Body of pancreas (tissue), 4 donors: Measurements from ENCODE around the gene MALT1. TPM values are rescaled to one million over a fixed set of nuclear protein-coding genes. Genes with fewer than 3 reads are reported as not detected.
A peak's percentile ranks its signal among the peaks of the same experiment; 100 is the strongest.

Source experiments
- ATAC-seq: fragments of 150-250 bp; one replicate; pipeline ENCODE4 v1.9.1; 2016
- DNase-seq, 4 donors: peaks; one replicate each; pipeline ENCODE4 v3.0.0-alpha.2; 2019
- H3K27ac ChIP-seq, 4 donors: fragments of 200-600 bp; sonication (generic); 1 replicate in 3 of 4; 2 replicates in 1 of 4; pipeline versions ENCODE4 v1.5.1 to v1.6.1; 2016 to 2019; ENCODE audit warnings: mild to moderate bottlenecking in 1 of 4, mixed read lengths in 1 of 4, moderate library complexity in 1 of 4
- H3K27me3 ChIP-seq, 2 donors: fragments of 200-600 bp; sonication (generic); one replicate each; pipeline ENCODE4 v1.6.0; 2016; ENCODE audit warnings: mild to moderate bottlenecking in 1 of 2
- H3K36me3 ChIP-seq, 2 donors: fragments of 200-600 bp; sonication (generic); replicated peaks in 1 of 2; 2 replicates each; pipeline ENCODE4 v1.5.1; 2016; ENCODE audit warnings: low read depth in 2 of 2; ENCODE audit not compliant: insufficient read depth in 1 of 2
- H3K4me1 ChIP-seq: fragments of 200-600 bp; sonication (generic); one replicate; pipeline ENCODE4 v1.6.0; 2016
- H3K4me3 ChIP-seq, 2 donors: fragments of 200-600 bp; sonication (generic); 1 replicate in 1 of 2; 2 replicates in 1 of 2; pipeline ENCODE4 v1.5.1; 2016 to 2019
- H3K9me3 ChIP-seq, 3 donors: fragments of 200-600 bp; sonication (generic); 1 replicate in 2 of 3; 2 replicates in 1 of 3; pipeline ENCODE4 v1.5.1; 2016
- POLR2A ChIP-seq, 3 donors: fragments of 450-650 bp; IDR thresholded peaks; one replicate each; pipeline ENCODE4 v1.6.1; 2016; ENCODE audit warnings: antibody characterized with exemption in 3 of 3, mild to moderate bottlenecking in 2 of 3
- WGBS, 2 donors: methylation state at CpG; one replicate each; pipeline ENCODE4 v1.1.5; 2017; 5-methylcytosine and 5-hydroxymethylcytosine counted together
- intact Hi-C: fragments of 100-400 bp; cut with DNase I; formaldehyde crosslinking; loops from one replicate; pipeline ENCODE4 v1.15.1; 2023
- total RNA-seq, 2 donors: library from RNA; depleted of rRNA; stranded (reverse); fragments of >200 nt; gene quantifications; one replicate each; pipeline ENCODE4 v1.1.0, GENCODE V29; 2016
- TF ChIP-seq, protein P1 (sequence below), 7 experiments: fragments of 450-650 bp in 4 of 7; fragments of 200-600 bp in 3 of 7; sonication (generic) in 3 of 7; IDR thresholded peaks; one replicate each; pipeline ENCODE4 v1.5.1; 2016 to 2019; ENCODE audit warnings: antibody characterized with exemption in 7 of 7

MALT1 gene
- total RNA-seq, 2 donors from 2014 or later = 9.6 to 14.5 TPM

DNA sequence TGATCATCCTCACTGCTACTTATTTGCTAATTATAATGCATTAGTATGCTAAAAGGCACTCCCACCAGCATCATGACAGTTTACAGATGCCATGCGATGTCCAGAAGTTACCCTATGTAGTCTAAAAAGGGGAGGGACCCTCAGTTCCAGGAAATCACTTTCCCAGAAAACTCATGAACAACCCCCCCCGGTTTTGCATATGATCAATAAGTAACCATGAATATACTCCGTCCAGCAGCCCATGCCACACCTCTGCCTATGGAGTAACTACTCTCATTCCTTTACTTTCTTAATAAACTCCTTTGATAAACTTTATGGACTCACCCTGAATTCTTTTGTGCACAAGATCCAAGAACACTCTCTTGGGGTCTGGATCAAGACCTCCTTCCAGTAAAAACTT, 86.8 kb downstream of the MALT1 start:
- 44 to 57% methylated on average over 3 of the region's 3 CpGs for WGBS, 2 donors
- Histone ChIP-seq H3K36me3 (no peaks in the 10 kb centered on the region), H3K27ac (no peak overlapping the region), H3K4me1 (peaks cover 3% of the 10 kb centered on the region), H3K27me3 (no peaks in the 10 kb centered on the region), H3K9me3 (no peaks in the 10 kb centered on the region), H3K4me3 (no peak overlapping the region)
- DNase-seq (no peak), ATAC-seq (no peak)
- TF ChIP-seq, protein P1, sequence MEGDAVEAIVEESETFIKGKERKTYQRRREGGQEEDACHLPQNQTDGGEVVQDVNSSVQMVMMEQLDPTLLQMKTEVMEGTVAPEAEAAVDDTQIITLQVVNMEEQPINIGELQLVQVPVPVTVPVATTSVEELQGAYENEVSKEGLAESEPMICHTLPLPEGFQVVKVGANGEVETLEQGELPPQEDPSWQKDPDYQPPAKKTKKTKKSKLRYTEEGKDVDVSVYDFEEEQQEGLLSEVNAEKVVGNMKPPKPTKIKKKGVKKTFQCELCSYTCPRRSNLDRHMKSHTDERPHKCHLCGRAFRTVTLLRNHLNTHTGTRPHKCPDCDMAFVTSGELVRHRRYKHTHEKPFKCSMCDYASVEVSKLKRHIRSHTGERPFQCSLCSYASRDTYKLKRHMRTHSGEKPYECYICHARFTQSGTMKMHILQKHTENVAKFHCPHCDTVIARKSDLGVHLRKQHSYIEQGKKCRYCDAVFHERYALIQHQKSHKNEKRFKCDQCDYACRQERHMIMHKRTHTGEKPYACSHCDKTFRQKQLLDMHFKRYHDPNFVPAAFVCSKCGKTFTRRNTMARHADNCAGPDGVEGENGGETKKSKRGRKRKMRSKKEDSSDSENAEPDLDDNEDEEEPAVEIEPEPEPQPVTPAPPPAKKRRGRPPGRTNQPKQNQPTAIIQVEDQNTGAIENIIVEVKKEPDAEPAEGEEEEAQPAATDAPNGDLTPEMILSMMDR (IDR thresholded peaks at IDR 0.05) = no peak
- TF ChIP-seq POLR2A (IDR thresholded peaks at IDR 0.05) = no peak
- intact Hi-C loops = no loop called here

DNA sequence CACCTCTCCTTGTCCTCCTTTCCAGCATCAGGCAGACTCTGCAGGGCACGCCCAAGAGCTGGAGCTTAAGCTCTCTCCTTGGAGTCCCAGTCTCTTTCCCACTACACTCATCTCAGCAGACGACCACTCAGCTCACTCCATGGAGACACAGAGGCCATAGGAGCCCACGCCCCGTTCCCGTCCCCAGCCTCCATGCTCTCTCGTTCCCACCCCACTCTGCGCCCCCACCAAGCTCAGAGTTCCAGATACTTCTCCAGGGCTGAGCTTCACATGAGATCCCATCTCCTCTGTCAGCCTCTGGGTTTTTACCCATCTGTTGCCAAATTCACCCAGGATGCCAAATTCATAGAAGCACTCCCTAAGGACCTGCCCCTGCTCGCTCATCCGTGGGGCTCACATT, 87.3 kb downstream of the MALT1 start:
- Histone ChIP-seq H3K27ac (no peak overlapping the region), H3K4me1 (peaks cover 3% of the 10 kb centered on the region), H3K9me3 (no peaks in the 10 kb centered on the region), H3K4me3 (no peak overlapping the region), H3K27me3 (no peaks in the 10 kb centered on the region), H3K36me3 (no peaks in the 10 kb centered on the region)
- no peak for ATAC-seq
- no peak for DNase-seq
- 78 to 84% methylated on average over 9 of the region's 9 CpGs for WGBS, 2 donors
- intact Hi-C loops = no loop called here
- TF ChIP-seq, protein P1 (IDR thresholded peaks at IDR 0.05) = no peak
- TF ChIP-seq POLR2A (IDR thresholded peaks at IDR 0.05) = no peak

DNA sequence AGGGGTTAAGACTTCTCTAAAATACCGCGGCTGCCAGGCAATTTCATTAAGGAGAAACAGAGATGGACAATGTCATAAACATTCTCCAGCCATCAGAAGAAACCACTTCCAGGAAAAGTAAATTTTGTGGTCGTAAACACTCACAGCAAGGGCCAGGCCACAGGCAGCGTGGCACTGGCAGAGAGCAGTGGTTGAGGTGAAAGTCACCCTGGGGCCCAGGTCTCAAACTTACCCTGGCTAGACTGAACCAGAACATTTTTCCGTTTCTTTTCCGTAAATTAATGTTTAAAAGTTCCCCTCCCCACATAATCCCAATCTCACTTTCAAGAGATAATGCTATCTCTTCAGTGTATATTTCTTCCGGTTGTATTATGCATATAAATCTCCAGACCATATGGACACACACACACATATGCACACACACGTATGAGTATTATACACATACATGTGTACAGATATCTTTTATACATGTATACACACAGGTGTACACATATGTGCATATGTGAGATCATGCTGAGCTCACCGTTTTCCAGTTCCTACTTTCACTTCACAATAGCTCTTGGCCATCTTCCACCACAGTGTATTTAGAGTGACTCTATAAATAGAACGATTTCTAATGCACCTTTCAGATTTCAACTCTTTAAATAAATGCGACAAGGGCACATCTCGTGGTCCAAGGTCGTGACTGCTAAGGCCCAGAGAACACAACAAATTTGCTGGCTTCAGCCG, 90.1 kb downstream of the MALT1 start:
- 43 to 46% methylated on average over 14 of the region's 14 CpGs for WGBS, 2 donors
- TF ChIP-seq POLR2A (IDR thresholded peaks at IDR 0.05) = no peak
- TF ChIP-seq, protein P1 (IDR thresholded peaks at IDR 0.05) = no peak
- DNase-seq = no peak
- peaks cover 3% of the 10 kb centered on the region for H3K4me1 ChIP-seq
- no peaks in the 10 kb centered on the region for H3K36me3 ChIP-seq
- peak; percentile 52 for ATAC-seq
- H3K4me3 ChIP-seq = no peak overlapping the region
- intact Hi-C loops = loop anchor here (10.0 kb wide), 1 partner anchor 227 kb away; no protein-coding TSS in a partner anchor
- no peak overlapping the region for H3K27ac ChIP-seq
- H3K27me3 ChIP-seq = no peaks in the 10 kb centered on the region
- H3K9me3 ChIP-seq = no peaks in the 10 kb centered on the region

DNA sequence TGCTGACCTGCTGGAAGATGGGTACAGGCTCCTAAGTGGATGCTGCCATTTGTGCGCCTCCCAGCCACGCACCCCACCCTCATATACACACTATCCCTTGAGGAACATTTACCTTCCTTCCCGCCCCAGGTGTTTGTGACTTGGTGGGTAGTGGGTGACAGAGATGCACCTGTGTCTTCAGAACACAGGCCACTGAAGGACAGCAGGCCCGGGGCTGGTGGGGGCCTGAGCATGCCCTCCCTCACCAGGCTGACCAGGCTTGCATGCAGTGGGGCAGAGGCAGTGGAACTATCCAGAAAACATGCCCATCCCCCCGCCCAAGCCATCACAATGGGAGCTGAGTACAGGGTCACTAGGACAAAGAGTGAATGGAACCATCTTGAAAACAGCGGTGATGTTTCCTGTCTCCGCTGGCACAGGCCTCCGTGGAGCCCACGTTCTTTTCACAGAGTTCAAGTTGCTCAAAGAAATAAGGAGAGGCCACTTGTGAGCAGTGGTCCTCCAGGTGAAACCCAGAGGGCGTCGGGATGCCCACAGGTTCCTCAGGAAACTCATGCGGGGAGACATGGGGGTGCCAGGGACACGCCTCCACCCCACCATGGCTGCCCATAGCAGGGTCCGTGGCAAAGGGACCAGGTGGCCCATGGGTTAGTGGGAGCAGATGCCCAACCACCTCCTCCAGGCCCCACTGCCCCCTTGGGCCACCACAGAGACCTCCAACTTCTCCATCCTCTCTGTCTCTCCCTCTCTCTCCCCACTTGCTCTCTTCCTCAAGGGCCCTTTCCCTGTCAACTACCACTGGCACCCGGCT, 90.9 kb downstream of the MALT1 start:
- ATAC-seq (no peak), DNase-seq (no peak)
- Histone ChIP-seq H3K27ac (no peak overlapping the region), H3K27me3 (no peaks in the 10 kb centered on the region), H3K4me3 (no peak overlapping the region), H3K9me3 (no peaks in the 10 kb centered on the region), H3K36me3 (no peaks in the 10 kb centered on the region), H3K4me1 (peaks cover 3% of the 10 kb centered on the region)
- intact Hi-C loops = loop anchor here (10.0 kb wide), 1 partner anchor 227 kb away; no protein-coding TSS in a partner anchor
- no peak for TF ChIP-seq POLR2A (IDR thresholded peaks at IDR 0.05)
- TF ChIP-seq, protein P1 (IDR thresholded peaks at IDR 0.05) = no peak
- WGBS, 2 donors = 89 to 94% methylated on average over 8 to 15 of the region's 15 CpGs
